Measurements from ENCODE around the gene COL24A1.

COL24A1 gene

GRCh38 chr1:86064899-86065298 lies 91.7 kb downstream of the COL24A1 start:
- ChIA-PET CTCF (interaction anchor here (1.8 to 2.5 kb wide), 2 partner anchors 27 to 47 kb away, joined by 5 to 12 read pairs; no protein-coding TSS in a partner anchor), POLR2A (no interaction called here)
- no peak for DNase-seq (ENCODE audit: low read depth, low spot score)
- H3K4me3 ChIP-seq (ENCODE audit: low read depth, low read length) = no peak overlapping the region
- no peak for TF ChIP-seq CTCF (IDR thresholded peaks at IDR 0.05; ENCODE audit: insufficient read depth, low read length, missing control alignments)

GRCh38 chr1:86063721-86064120 lies 92.9 kb downstream of the COL24A1 start:
- no peak overlapping the region for H3K4me3 ChIP-seq (ENCODE audit: low read depth, low read length)
- ChIA-PET CTCF (interaction anchor here (2.5 kb wide), 1 partner anchor 45 kb away, joined by 12 read pairs; no protein-coding TSS in a partner anchor), POLR2A (no interaction called here)
- no peak for DNase-seq (ENCODE audit: low read depth, low spot score)
- TF ChIP-seq CTCF (IDR thresholded peaks at IDR 0.05; ENCODE audit: insufficient read depth, low read length, missing control alignments) = no peak

GRCh38 chr1:86062453-86062852 lies 94.1 kb downstream of the COL24A1 start:
- CTCF ChIA-PET = interaction anchor here (1.6 kb wide), 1 partner anchor 45 kb away, joined by 5 read pairs; no protein-coding TSS in a partner anchor
- POLR2A ChIA-PET = no interaction called here
- TF ChIP-seq CTCF (IDR thresholded peaks at IDR 0.05; ENCODE audit: insufficient read depth, low read length, missing control alignments) = no peak

GRCh38 chr1:86061551-86061990 lies 95.0 kb downstream of the COL24A1 start:
- POLR2A ChIA-PET = no interaction called here
- no peak for DNase-seq (ENCODE audit: low read depth, low spot score)

More at GRCh38 chr1:86062453-86062852, 94.1 kb downstream of the COL24A1 start:
- no peak overlapping the region for H3K4me3 ChIP-seq (ENCODE audit: low read depth, low read length)
- DNase-seq (ENCODE audit: low read depth, low spot score) = no peak

GRCh38 chr1:86054396-86054795 lies 102.2 kb downstream of the COL24A1 start:
- no peak for TF ChIP-seq CTCF (IDR thresholded peaks at IDR 0.05; ENCODE audit: insufficient read depth, low read length, missing control alignments)
- no peak overlapping the region for H3K4me3 ChIP-seq (ENCODE audit: low read depth, low read length)
- CTCF ChIA-PET = no interaction called here
- POLR2A ChIA-PET = no interaction called here
- DNase-seq (ENCODE audit: low read depth, low spot score) = no peak

More at GRCh38 chr1:86061551-86061990, 95.0 kb downstream of the COL24A1 start:
- no peak for TF ChIP-seq CTCF (IDR thresholded peaks at IDR 0.05; ENCODE audit: insufficient read depth, low read length, missing control alignments)
- no peak overlapping the region for H3K4me3 ChIP-seq (ENCODE audit: low read depth, low read length)
- CTCF ChIA-PET = interaction anchor here (1.6 kb wide), 1 partner anchor 44 kb away, joined by 5 read pairs; no protein-coding TSS in a partner anchor

GRCh38 chr1:86052948-86053698 lies 103.4 kb downstream of the COL24A1 start:
- ChIA-PET POLR2A (no interaction called here), CTCF (no interaction called here)
- TF ChIP-seq CTCF (IDR thresholded peaks at IDR 0.05; ENCODE audit: insufficient read depth, low read length, missing control alignments) = no peak
- DNase-seq (ENCODE audit: low read depth, low spot score) = no peak
- no peak overlapping the region for H3K4me3 ChIP-seq (ENCODE audit: low read depth, low read length)

Measured in AG04449 (cell line).